ENCODE measurements around the gene PARD6A. TPM values are rescaled to one million over a fixed set of nuclear protein-coding genes. Genes with fewer than 3 reads are reported as not detected.

Gene PARD6A
- total RNA-seq, 1 experiment from 2014 or later = 4.4 TPM

GRCh38 chr16:67667453-67667816, 6.7 kb downstream of the PARD6A start:
- intact Hi-C loops (cut with micrococcal nuclease; ENCODE audit: unreplicated experiment) = no loop called here
- no peaks in the 10 kb centered on the region for H3K4me1 ChIP-seq (replicated peaks; ENCODE audit: insufficient read depth)
- H3K27ac ChIP-seq = no peak overlapping the region
- no peak for DNase-seq
- CTCF ChIA-PET = interaction anchor here (1.0 kb wide), 1 partner anchor 146 kb away, joined by 3 read pairs; no protein-coding TSS in a partner anchor
- H3K4me3 ChIP-seq = no peak overlapping the region
- H3K9me3 ChIP-seq (ENCODE audit: insufficient read depth, low read depth) = no peaks in the 10 kb centered on the region
- H3K79me2 ChIP-seq (ENCODE audit: low read depth) = no peaks in the 10 kb centered on the region
- POLR2A ChIA-PET (ENCODE audit: unreplicated experiment) = interaction anchor here (0.6 kb wide), 1 partner anchor 131 kb away, joined by 5 read pairs; no protein-coding TSS in a partner anchor
- no peaks in the 10 kb centered on the region for H3K27me3 ChIP-seq (ENCODE audit: insufficient read depth, low read depth)
- no peaks in the 10 kb centered on the region for H4K20me1 ChIP-seq (ENCODE audit: insufficient read depth)
- H2AFZ ChIP-seq = no peak overlapping the region
- no TSS peak for BruUV-seq (replicated peaks)
- H3K36me3 ChIP-seq (ENCODE audit: low read depth) = no peaks in the 10 kb centered on the region
- TF ChIP-seq EZH2 (IDR thresholded peaks at IDR 0.05; ENCODE audit: low read depth) (no peak), CTCF (conservative IDR thresholded peaks at IDR 0.05) (no peak)
- peaks cover 8% of the 10 kb centered on the region; the same call in 1 of the 2 replicates for H3F3A ChIP-seq (ENCODE audit: insufficient read depth, low read depth)
- no peak overlapping the region for H3K4me2 ChIP-seq
- no peaks in the 10 kb centered on the region for H3K9me2 ChIP-seq (ENCODE audit: insufficient read depth)

- Histone ChIP-seq H3K79me2 (ENCODE audit: low read depth) (no peaks in the 10 kb centered on the region), H3K9me3 (ENCODE audit: insufficient read depth, low read depth) (no peaks in the 10 kb centered on the region), H3K4me2 (no peak overlapping the region), H3F3A (ENCODE audit: insufficient read depth, low read depth) (peaks cover 9% of the 10 kb centered on the region; the same call in 1 of the 2 replicates), H3K27ac (no peak overlapping the region), H4K20me1 (ENCODE audit: insufficient read depth) (no peaks in the 10 kb centered on the region), H3K9me2 (ENCODE audit: insufficient read depth) (no peaks in the 10 kb centered on the region), H2AFZ (no peak overlapping the region), H3K36me3 (ENCODE audit: low read depth) (no peaks in the 10 kb centered on the region), H3K4me3 (no peak overlapping the region), H3K27me3 (ENCODE audit: insufficient read depth, low read depth) (no peaks in the 10 kb centered on the region), H3K4me1 (replicated peaks; ENCODE audit: insufficient read depth) (no peaks in the 10 kb centered on the region)
- no peak for TF ChIP-seq EZH2 (IDR thresholded peaks at IDR 0.05; ENCODE audit: low read depth)
- peak; percentile 52 for TF ChIP-seq CTCF (conservative IDR thresholded peaks at IDR 0.05)
- intact Hi-C loops (cut with micrococcal nuclease; ENCODE audit: unreplicated experiment) = loop anchor here (1.0 to 2.0 kb wide), 2 partner anchors 105 to 147 kb away; partner anchors contain the start of gene CTCF
- ChIA-PET POLR2A (ENCODE audit: unreplicated experiment) (interaction anchor here (0.6 kb wide), 1 partner anchor 132 kb away, joined by 5 read pairs; no protein-coding TSS in a partner anchor), CTCF (interaction anchor here (0.6 to 1.0 kb wide), 2 partner anchors 8 to 147 kb away, joined by 3 read pairs; partner anchors contain the start of gene ACD)
- peak; percentile 68 to 77 for DNase-seq
- no TSS peak for BruUV-seq (replicated peaks)
These were observed 7.2 kb downstream of the PARD6A start for GRCh38 chr16:67667817-67668494.

GRCh38 chr16:67668495-67669157, 7.9 kb downstream of the PARD6A start:
- CTCF ChIA-PET = interaction anchor here (0.6 to 1.0 kb wide), 2 partner anchors 9 to 147 kb away, joined by 3 read pairs; partner anchors contain the start of gene ACD
- no peak for DNase-seq
- Histone ChIP-seq H3K79me2 (ENCODE audit: low read depth) (no peaks in the 10 kb centered on the region), H2AFZ (no peak overlapping the region), H4K20me1 (ENCODE audit: insufficient read depth) (no peaks in the 10 kb centered on the region), H3K36me3 (ENCODE audit: low read depth) (no peaks in the 10 kb centered on the region), H3K4me1 (replicated peaks; ENCODE audit: insufficient read depth) (no peaks in the 10 kb centered on the region), H3K4me2 (no peak overlapping the region), H3K9me2 (ENCODE audit: insufficient read depth) (no peaks in the 10 kb centered on the region), H3K4me3 (no peak overlapping the region), H3K27ac (no peak overlapping the region), H3K27me3 (ENCODE audit: insufficient read depth, low read depth) (no peaks in the 10 kb centered on the region), H3F3A (ENCODE audit: insufficient read depth, low read depth) (peaks cover 9% of the 10 kb centered on the region; the same call in 1 of the 2 replicates), H3K9me3 (ENCODE audit: insufficient read depth, low read depth) (no peaks in the 10 kb centered on the region)
- intact Hi-C loops (cut with micrococcal nuclease; ENCODE audit: unreplicated experiment) = loop anchor here (1.0 to 2.0 kb wide), 2 partner anchors 106 to 147 kb away; partner anchors contain the start of gene CTCF
- POLR2A ChIA-PET (ENCODE audit: unreplicated experiment) = no interaction called here
- no TSS peak for BruUV-seq (replicated peaks)
- TF ChIP-seq EZH2 (IDR thresholded peaks at IDR 0.05; ENCODE audit: low read depth) = no peak
- TF ChIP-seq CTCF (conservative IDR thresholded peaks at IDR 0.05) = no peak
